ENCODE data around the gene CACNA1B.

DNA sequence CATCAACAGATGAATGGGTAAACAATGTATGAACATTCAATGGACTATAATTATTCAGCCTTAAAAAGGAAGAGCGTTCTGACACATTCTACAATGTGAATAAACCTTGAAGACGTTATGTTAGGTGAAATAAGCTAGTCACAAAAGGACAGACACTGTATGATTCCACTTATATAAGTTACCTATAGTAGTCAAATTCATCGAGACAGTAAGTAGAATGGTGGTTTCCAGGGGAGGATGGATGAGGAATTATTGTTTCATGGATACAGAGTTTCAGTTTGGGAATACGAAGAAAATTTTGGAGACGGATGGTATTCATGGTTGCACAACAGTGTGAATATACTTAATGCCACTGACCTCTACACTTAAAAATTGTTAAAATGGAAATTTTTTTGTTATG, 216.4 kb downstream of the CACNA1B start:
- TF ChIP-seq ZSCAN5A (CRISPR knock-in tag; IDR thresholded peaks at IDR 0.05; ENCODE audit: borderline replicate concordance) (no peak), ZNF670 (CRISPR knock-in tag; IDR thresholded peaks at IDR 0.05; ENCODE audit: borderline replicate concordance) (no peak), FOXO4 (CRISPR knock-in tag; conservative IDR thresholded peaks at IDR 0.05) (no peak), CTCF (CRISPR knock-in tag; IDR thresholded peaks at IDR 0.05) (no peak), PRPF4 (IDR thresholded peaks at IDR 0.05; ENCODE audit: low read depth, low read length, poor library complexity, severe bottlenecking) (no peak), ZFP36 (IDR thresholded peaks at IDR 0.05; ENCODE audit: borderline replicate concordance, low read depth, low read length, partially characterized antibody) (no peak), ZFP37 (CRISPR knock-in tag; IDR thresholded peaks at IDR 0.05; ENCODE audit: borderline replicate concordance) (no peak), RAD21 (CRISPR knock-in tag; IDR thresholded peaks at IDR 0.05) (no peak)
- TF ChIP-seq, protein P1, sequence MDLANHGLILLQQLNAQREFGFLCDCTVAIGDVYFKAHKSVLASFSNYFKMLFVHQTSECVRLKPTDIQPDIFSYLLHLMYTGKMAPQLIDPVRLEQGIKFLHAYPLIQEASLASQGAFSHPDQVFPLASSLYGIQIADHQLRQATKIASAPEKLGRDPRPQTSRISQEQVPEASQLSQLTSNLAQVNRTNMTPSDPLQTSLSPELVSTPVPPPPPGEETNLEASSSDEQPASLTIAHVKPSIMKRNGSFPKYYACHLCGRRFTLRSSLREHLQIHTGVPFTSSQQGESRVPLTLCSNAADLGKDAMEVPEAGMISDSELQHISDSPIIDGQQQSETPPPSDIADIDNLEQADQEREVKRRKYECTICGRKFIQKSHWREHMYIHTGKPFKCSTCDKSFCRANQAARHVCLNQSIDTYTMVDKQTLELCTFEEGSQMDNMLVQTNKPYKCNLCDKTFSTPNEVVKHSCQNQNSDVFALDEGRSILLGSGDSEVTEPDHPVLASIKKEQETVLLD (CRISPR knock-in tag; IDR thresholded peaks at IDR 0.05; ENCODE audit: low read depth): no peak

Data from HepG2 (cell line).